ENCODE results near the gene ASXL2.
"Not testable (repeated sequence)": the region's sequence is repeated elsewhere in the genome, so short reads cannot be mapped to it uniquely, and the experiment has no call there.

ASXL2 gene

DNA sequence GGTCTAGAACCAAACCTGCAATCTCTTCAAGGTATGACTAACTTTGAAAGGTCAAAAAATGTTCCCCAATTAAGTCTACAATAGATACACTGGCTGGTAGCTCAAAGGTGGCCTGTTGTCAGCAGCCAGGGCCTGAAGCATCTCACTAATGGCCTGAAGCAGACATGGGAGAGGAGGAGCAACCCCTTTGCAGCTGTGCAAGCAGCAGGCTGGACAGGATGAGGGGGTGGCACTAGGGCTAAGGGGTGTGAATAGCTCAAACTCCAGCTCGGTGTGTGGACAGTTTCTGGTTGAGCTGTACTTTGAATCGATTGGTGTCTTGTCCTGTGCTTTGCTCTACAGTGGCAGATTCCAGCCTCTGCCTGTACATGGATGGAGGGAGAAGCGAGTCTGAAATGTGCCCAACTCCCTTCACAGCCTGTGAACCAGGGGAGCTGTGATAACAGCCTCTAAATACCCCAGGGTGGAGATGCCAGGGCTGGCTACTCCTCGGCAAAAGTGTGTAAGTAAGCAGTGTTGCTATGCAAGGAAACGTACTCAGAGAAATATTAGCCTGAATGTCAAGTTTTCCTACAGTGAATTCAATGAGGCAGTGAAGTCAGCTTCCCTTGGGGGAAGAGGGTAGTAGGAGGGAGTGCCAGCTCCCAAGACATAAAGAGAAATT is 170.2 kb downstream of the ASXL2 start:
- no peak for DNase-seq (ENCODE audit: low spot score)
- TF ChIP-seq, protein P1, sequence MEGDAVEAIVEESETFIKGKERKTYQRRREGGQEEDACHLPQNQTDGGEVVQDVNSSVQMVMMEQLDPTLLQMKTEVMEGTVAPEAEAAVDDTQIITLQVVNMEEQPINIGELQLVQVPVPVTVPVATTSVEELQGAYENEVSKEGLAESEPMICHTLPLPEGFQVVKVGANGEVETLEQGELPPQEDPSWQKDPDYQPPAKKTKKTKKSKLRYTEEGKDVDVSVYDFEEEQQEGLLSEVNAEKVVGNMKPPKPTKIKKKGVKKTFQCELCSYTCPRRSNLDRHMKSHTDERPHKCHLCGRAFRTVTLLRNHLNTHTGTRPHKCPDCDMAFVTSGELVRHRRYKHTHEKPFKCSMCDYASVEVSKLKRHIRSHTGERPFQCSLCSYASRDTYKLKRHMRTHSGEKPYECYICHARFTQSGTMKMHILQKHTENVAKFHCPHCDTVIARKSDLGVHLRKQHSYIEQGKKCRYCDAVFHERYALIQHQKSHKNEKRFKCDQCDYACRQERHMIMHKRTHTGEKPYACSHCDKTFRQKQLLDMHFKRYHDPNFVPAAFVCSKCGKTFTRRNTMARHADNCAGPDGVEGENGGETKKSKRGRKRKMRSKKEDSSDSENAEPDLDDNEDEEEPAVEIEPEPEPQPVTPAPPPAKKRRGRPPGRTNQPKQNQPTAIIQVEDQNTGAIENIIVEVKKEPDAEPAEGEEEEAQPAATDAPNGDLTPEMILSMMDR (IDR thresholded peaks at IDR 0.05; ENCODE audit: extremely low read depth, missing control alignments) = no peak

DNA sequence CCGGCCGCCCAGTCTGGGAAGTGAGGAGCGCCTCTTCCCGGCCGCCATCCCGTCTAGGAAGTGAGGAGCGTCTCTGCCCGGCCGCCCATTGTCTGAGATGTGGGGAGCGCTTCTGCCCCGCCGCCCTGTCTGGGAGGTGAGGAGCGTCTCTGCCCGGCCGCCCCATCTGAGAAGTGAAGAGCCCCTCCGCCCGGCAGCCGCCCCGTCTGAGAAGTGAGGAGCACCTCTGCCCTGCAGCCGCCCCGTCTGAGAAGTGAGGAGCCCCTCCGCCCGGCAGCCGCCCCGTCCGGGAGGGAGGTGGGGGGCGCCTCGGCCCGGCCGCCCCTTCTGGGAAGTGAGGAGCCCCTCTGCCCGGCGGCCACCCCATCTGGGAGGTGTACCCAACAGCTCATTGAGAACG is 172.7 kb downstream of the ASXL2 start:
- DNase-seq (ENCODE audit: low spot score) = not testable (repeated sequence)

DNA sequence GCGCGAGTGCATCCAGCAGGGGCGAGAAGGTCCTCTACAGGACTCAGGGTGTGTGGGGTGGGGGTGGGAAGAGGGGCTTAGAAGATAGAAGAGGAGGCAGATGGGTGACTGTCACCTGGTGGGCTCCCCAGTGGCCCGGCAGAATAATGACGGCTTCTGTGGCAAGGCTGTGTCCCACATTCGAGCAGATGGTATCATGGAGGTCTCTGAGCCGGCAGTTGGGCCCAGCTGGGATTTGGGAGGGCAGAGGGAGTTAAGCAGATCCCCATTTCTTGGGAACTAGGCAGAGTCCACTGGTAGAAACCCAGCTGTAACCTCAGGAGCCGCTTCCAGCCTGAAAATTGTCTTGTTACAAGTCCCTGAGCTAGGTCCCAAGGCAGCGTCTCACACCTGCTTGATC is 176.5 kb downstream of the ASXL2 start:
- DNase-seq (ENCODE audit: low spot score) = no peak
- TF ChIP-seq, protein P1 (IDR thresholded peaks at IDR 0.05; ENCODE audit: extremely low read depth, missing control alignments) = no peak

DNA sequence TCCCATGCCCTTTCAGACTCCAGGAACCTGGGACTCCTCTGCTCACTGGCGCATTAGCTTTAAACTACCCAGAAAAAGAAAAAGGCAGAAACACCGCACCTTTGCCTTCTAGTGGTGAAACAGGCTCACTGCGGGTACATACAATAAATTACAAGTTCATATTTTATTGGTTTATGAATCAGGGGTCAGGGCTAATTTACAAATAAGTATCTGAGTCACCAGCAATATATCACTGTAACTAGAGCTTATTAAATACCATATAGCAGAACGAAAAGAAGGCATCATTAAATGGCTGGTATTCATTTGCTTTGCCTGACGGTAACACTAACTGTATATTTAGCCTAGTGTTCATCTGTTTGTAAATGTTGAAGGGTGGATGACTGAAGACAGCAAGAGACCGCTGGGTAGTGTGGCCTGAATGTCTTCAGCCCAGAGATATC is 178.0 kb downstream of the ASXL2 start:
- peak; percentile 56 for DNase-seq (ENCODE audit: low spot score)
- TF ChIP-seq, protein P1 (IDR thresholded peaks at IDR 0.05; ENCODE audit: extremely low read depth, missing control alignments) = peak; percentile 21

DNA sequence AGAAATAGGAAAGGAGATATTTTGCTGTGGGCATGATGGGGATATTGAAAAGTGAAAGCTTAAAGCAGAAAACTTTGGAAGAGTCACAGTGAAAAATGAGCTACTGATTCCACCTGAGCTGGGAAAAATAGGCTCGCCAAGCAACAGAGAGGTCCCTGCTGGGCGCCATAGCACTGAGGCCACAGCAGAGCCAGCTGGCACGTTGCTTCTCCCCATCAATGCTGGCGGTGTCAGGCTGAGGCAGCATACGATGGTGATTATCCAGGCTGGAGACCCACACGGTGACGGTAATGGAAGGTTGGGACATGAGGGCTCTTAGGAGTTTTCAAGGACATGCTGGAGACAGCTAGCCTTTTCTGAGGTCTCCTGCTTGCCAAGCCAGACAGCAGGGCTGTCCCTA is 179.1 kb downstream of the ASXL2 start:
- DNase-seq (ENCODE audit: low spot score) = no peak
- TF ChIP-seq, protein P1 (IDR thresholded peaks at IDR 0.05; ENCODE audit: extremely low read depth, missing control alignments) = no peak

DNA sequence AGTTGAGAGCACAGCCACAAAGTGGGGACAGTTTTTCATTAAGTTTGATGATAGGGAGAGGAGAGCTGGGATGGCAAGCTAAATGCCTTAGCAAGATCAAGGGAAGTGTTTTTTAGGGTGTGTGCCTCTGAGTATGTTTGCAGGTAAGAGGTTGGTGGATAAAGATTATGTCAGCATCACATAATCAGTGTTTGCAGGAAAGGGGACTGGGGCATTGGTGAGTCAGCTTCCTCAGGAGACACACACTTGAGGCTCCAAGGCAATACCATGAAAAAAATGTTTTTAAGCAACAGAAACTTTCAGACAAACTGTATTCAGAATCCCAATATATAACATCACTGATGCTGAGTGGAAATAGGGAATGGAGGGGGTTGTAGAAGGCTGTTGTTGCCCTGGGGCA is 179.5 kb downstream of the ASXL2 start:
- DNase-seq (ENCODE audit: low spot score) = no peak

DNA sequence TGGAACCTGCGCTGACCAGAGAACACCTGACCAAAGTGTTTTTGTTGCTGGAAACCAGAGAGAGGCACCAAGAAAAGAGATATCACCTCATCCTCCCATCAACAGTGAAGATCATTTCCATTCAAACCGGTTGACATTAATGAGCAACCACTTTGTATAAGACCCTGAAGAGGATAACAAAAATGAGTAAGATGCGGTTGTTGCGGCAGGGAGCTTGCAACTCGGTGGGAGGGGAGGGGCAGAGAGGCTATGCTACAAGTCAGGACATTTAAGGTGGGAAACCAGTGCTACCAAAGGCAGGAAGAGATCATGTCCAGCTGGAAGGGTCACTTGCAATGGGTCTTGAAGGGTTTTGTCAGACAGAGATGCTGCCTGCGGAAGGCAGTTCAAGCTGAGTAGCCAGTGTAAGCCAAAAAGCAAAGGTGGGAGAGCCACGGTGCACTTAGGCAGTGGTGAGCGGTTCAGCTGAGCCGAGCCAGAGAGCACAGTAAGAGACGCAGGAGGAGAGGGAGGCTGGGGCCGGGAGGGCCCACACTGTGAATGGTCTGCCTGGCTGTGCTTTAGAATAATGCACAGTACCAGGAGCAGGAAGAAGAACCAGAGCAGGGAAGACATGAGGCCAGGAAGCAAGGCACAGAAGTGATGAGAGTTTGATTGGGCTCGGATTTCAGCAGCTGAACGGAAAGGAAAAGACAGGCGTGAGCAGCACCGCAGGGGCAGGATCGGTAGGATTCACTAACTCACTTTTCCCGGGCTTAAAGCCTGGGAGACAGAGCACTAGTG is 180.5 kb downstream of the ASXL2 start:
- TF ChIP-seq, protein P1 (IDR thresholded peaks at IDR 0.05; ENCODE audit: extremely low read depth, missing control alignments) = no peak

More for the DNA sequence above, 179.5 kb downstream of the ASXL2 start:
- TF ChIP-seq, protein P1 (IDR thresholded peaks at IDR 0.05; ENCODE audit: extremely low read depth, missing control alignments) = no peak

More for the DNA sequence above, 180.5 kb downstream of the ASXL2 start:
- DNase-seq (ENCODE audit: low spot score) = no peak
